CD4-positive, alpha-beta T cell (primary cell): ENCODE measurements around the gene CHID1. TPM values are rescaled to one million over a fixed set of nuclear protein-coding genes. Genes with fewer than 3 reads are reported as not detected.

Source experiments
- ATAC-seq: fragments of 200-7000 bp; cut with Tn5 transposase; one replicate; pipeline ENCODE4 v1.10.0; 2022; ENCODE audit warnings: mild to moderate bottlenecking; ENCODE audit not compliant: poor library complexity
- CTCF ChIA-PET: fragments of 350-600 bp; sonication (Branson Sonifier 250); formaldehyde crosslinking; loops from one replicate; lab custom pipeline; 2021; ENCODE audit warnings: antibody characterized with exemption, inconsistent platforms; lab: Charles Lee
- POLR2A ChIA-PET: fragments of 350-600 bp; sonication (Branson Sonifier 250); formaldehyde crosslinking; loops from one replicate; lab custom pipeline; 2021; ENCODE audit warnings: antibody characterized with exemption, inconsistent platforms; lab: Charles Lee
- DNase-seq, 14 experiments: peaks; one replicate each; pipeline ENCODE4 v3.0.0-alpha.2; 2013 to 2020; ENCODE audit warnings: mixed read lengths in 2 of 14
- H3K27ac ChIP-seq, 2 donors: one replicate each; pipeline versions ENCODE4 v1.5.1 to v1.7.0; 2013; ENCODE audit warnings: low read length in 2 of 2, low read depth in 1 of 2, mild to moderate bottlenecking in 1 of 2
- H3K27me3 ChIP-seq, 2 experiments: 1 replicate in 1 of 2; 2 replicates in 1 of 2; pipeline versions ENCODE4 v1.6.1 to v1.7.0; 2013; ENCODE audit warnings: low read length in 2 of 2, control low read depth in 1 of 2, mild to moderate bottlenecking in 1 of 2, moderate library complexity in 1 of 2; ENCODE audit not compliant: insufficient read depth in 2 of 2, control insufficient read depth in 1 of 2
- H3K36me3 ChIP-seq: one replicate; pipeline ENCODE4 v1.6.1; 2013; ENCODE audit warnings: low read length, control low read depth; ENCODE audit not compliant: insufficient read depth
- H3K4me1 ChIP-seq: one replicate; pipeline ENCODE4 v1.6.1; 2013; ENCODE audit warnings: low read length, control low read depth; ENCODE audit not compliant: insufficient read depth
- H3K4me3 ChIP-seq: one replicate; pipeline ENCODE4 v1.5.1; 2013; ENCODE audit warnings: mild to moderate bottlenecking, low read length, moderate library complexity
- H3K9me3 ChIP-seq, 2 experiments: 1 replicate in 1 of 2; 2 replicates in 1 of 2; pipeline versions ENCODE4 v1.6.1 to v1.7.0; 2013; ENCODE audit warnings: low read length in 2 of 2, mild to moderate bottlenecking in 2 of 2, control low read depth in 1 of 2, moderate library complexity in 1 of 2; ENCODE audit not compliant: control insufficient read depth in 1 of 2, insufficient read depth in 1 of 2
- H3K27ac Mint-ChIP-seq: one replicate; pipeline ENCODE4 v1.8.0; 2020; ENCODE audit warnings: mixed read lengths
- H3K27me3 Mint-ChIP-seq: one replicate; pipeline ENCODE4 v1.8.0; 2021; ENCODE audit warnings: mixed read lengths
- H3K36me3 Mint-ChIP-seq: one replicate; pipeline ENCODE4 v1.8.0; 2021; ENCODE audit warnings: low read depth, mixed read lengths
- H3K4me1 Mint-ChIP-seq: one replicate; pipeline ENCODE4 v1.8.0; 2021; ENCODE audit warnings: low read depth, mixed read lengths
- H3K4me3 Mint-ChIP-seq: one replicate; pipeline ENCODE4 v1.8.0; 2020; ENCODE audit warnings: mild to moderate bottlenecking, mixed read lengths
- H3K9me3 Mint-ChIP-seq: one replicate; pipeline ENCODE4 v1.8.0; 2020; ENCODE audit warnings: mixed read lengths
- intact Hi-C, 2 experiments: fragments of 100-400 bp; cut with DNase I in 1 of 2; cut with micrococcal nuclease in 1 of 2; formaldehyde crosslinking; loops; one replicate each; pipeline versions ENCODE4 v1.15.1 to v1.9.0; 2023 to 2025; cut with DNase I, micrococcal nuclease
- total RNA-seq, 174 experiments: library from RNA in 2 of 174; stranded (reverse) in 2 of 174; gene quantifications; one replicate each; pipeline ENCODE4 v1.2.3 and lab custom pipeline; 2021 to 2026
- TF ChIP-seq, protein P1 (sequence below): fragments of 200-600 bp; IDR thresholded peaks from one replicate; pipeline ENCODE4 v1.8.0; 2022; ENCODE audit warnings: antibody characterized with exemption, mild to moderate bottlenecking

The CHID1 gene
- total RNA-seq, 2 experiments from 2014 or later = 17.1 to 22.8 TPM

DNA sequence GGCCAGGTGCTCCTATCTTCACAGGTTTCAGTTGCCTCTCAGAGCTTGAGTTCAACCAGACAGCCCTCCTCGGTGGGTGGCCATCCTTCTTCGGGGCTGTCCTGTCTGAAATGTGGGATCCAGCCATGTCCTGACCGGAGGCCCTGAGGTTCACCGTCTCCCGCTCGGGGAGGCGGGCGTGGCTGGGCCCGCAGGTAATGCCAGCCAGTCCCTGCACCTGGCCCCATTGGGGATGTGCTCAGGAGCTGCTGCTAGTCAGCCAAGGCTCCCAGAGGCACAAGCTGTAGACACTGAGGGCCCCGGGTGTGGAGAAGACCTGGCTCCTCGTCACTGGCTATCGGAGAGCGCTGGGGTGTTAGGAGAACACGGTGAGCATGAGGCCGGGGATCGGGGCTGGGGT, 35.4 kb downstream of the CHID1 start:
- peaks cover 20% of the 10 kb centered on the region for H3K36me3 Mint-ChIP-seq
- POLR2A ChIA-PET = no interaction called here
- intact Hi-C loops = no loop called here

DNA sequence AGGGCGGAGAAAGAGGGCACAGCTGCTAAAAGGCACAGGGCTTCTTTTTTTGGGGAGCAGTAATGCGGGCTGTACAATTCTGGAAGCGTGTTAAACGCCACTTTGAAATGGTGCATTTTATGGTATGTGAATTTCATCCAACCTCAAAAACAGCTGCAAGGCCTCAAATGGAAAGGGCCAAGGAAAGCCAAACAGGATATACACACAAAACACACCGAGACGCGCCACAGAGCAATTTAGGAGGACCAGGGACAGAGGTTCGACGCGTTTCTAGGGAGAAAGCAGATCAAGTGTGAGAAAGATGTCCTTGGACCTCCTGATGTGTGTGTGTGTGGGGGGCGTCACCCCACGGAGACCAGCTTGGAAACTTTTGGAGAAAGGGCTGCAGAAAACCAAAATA, 36.9 kb downstream of the CHID1 start:
- POLR2A ChIA-PET = no interaction called here
- Histone ChIP-seq H3K4me1 (no peaks in the 10 kb centered on the region), H3K36me3 (peaks cover 10% of the 10 kb centered on the region), H3K9me3 (no peaks in the 10 kb centered on the region), H3K27me3 (no peaks in the 10 kb centered on the region), H3K4me3 (no peak overlapping the region), H3K27ac (no peak overlapping the region)
- DNase-seq (no peak), ATAC-seq (no peak)
- Mint-ChIP-seq H3K27ac (no peak overlapping the region), H3K36me3 (peaks cover 15% of the 10 kb centered on the region), H3K4me1 (no peaks in the 10 kb centered on the region), H3K9me3 (no peaks in the 10 kb centered on the region), H3K27me3 (no peaks in the 10 kb centered on the region), H3K4me3 (no peak overlapping the region)
- TF ChIP-seq, protein P1, sequence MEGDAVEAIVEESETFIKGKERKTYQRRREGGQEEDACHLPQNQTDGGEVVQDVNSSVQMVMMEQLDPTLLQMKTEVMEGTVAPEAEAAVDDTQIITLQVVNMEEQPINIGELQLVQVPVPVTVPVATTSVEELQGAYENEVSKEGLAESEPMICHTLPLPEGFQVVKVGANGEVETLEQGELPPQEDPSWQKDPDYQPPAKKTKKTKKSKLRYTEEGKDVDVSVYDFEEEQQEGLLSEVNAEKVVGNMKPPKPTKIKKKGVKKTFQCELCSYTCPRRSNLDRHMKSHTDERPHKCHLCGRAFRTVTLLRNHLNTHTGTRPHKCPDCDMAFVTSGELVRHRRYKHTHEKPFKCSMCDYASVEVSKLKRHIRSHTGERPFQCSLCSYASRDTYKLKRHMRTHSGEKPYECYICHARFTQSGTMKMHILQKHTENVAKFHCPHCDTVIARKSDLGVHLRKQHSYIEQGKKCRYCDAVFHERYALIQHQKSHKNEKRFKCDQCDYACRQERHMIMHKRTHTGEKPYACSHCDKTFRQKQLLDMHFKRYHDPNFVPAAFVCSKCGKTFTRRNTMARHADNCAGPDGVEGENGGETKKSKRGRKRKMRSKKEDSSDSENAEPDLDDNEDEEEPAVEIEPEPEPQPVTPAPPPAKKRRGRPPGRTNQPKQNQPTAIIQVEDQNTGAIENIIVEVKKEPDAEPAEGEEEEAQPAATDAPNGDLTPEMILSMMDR = no peak
- intact Hi-C loops = no loop called here
- CTCF ChIA-PET = no interaction called here

More for the DNA sequence above, 35.4 kb downstream of the CHID1 start:
- no peaks in the 10 kb centered on the region for H3K4me1 Mint-ChIP-seq
- TF ChIP-seq, protein P1 = no peak
- CTCF ChIA-PET = no interaction called here
- no peak for DNase-seq
- no peaks in the 10 kb centered on the region for H3K27me3 Mint-ChIP-seq
- Histone ChIP-seq H3K27ac (no peak overlapping the region), H3K27me3 (no peaks in the 10 kb centered on the region), H3K4me1 (no peaks in the 10 kb centered on the region), H3K36me3 (peaks cover 8% of the 10 kb centered on the region), H3K4me3 (no peak overlapping the region), H3K9me3 (no peaks in the 10 kb centered on the region)
- no peak overlapping the region for H3K4me3 Mint-ChIP-seq
- H3K9me3 Mint-ChIP-seq = no peaks in the 10 kb centered on the region
- no peak for ATAC-seq
- no peak overlapping the region for H3K27ac Mint-ChIP-seq

DNA sequence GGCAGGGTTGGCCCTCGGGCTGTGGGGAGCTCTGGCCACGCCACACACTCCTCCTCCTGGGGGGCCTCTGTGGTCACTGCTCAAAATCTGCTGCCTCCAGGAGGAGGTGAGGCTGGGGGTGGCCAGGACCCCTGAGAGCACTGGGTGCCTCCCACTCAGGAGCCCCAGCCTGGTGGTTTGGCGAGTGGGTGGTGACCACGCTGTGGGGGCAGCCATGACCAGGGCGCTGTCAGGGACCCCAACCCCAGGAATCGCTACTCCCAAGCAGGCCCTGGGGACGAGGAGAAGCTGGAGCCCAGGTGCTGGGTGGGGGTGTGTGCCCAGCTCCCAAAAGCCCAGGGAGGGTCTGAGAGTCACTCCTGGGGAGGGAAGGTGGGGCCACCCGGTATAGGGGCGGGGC, 37.8 kb downstream of the CHID1 start:
- DNase-seq (no peak), ATAC-seq (no peak)
- ChIA-PET POLR2A (no interaction called here), CTCF (no interaction called here)
- Histone ChIP-seq H3K27ac (no peak overlapping the region), H3K9me3 (no peaks in the 10 kb centered on the region), H3K36me3 (peaks cover 10% of the 10 kb centered on the region), H3K4me3 (no peak overlapping the region), H3K27me3 (no peaks in the 10 kb centered on the region), H3K4me1 (no peaks in the 10 kb centered on the region)
- H3K27ac Mint-ChIP-seq = no peak overlapping the region
- no peak overlapping the region for H3K4me3 Mint-ChIP-seq
- H3K36me3 Mint-ChIP-seq = peaks cover 15% of the 10 kb centered on the region
- intact Hi-C loops = no loop called here
- H3K4me1 Mint-ChIP-seq = no peaks in the 10 kb centered on the region
- no peaks in the 10 kb centered on the region for H3K27me3 Mint-ChIP-seq
- TF ChIP-seq, protein P1 = no peak
- no peaks in the 10 kb centered on the region for H3K9me3 Mint-ChIP-seq
